AG04450 (cell line): ENCODE measurements around the gene CABP2. TPM values are rescaled to one million over a fixed set of nuclear protein-coding genes. Genes with fewer than 3 reads are reported as not detected.
"Not testable (repeated sequence)": the region's sequence is repeated elsewhere in the genome, so short reads cannot be mapped to it uniquely, and the experiment has no call there.

Experiments used
- CTCF ChIA-PET: fragments of 300-600, 350-600 bp; formaldehyde crosslinking; extraction: SDS; loops from one replicate; lab custom pipeline; 2022; ENCODE audit warnings: antibody characterized with exemption, inconsistent platforms; lab: Charles Lee
- POLR2A ChIA-PET: fragments of 350-600 bp; formaldehyde crosslinking; extraction: SDS; loops from one replicate; lab custom pipeline; 2021; ENCODE audit warnings: antibody characterized with exemption, inconsistent platforms; lab: Yijun Ruan, JAX
- DNase-seq: peaks from one replicate; pipeline ENCODE4 v3.0.0-alpha.2; 2011; ENCODE audit warnings: low read depth, low spot score
- H3K27ac ChIP-seq: one replicate; pipeline ENCODE4 v1.5.1; 2012; ENCODE audit warnings: low read depth, low read length, control low read depth
- H3K27me3 ChIP-seq: one replicate; pipeline ENCODE4 v1.6.0; 2012; ENCODE audit warnings: low read length; ENCODE audit not compliant: control insufficient read depth, insufficient read depth
- H3K4me3 ChIP-seq: 2 replicates; pipeline ENCODE4 v1.5.1; 2011; ENCODE audit warnings: mild to moderate bottlenecking, low read depth, low read length, control low read depth
- H3K9me3 ChIP-seq: 2 replicates; pipeline ENCODE4 v1.5.1; 2012; ENCODE audit warnings: low read length; ENCODE audit not compliant: control insufficient read depth, insufficient read depth
- CTCF ChIP-seq: IDR thresholded peaks from 2 replicates; pipeline ENCODE4 v1.5.1; 2011; ENCODE audit warnings: low read depth, low read length, control low read depth, inconsistent platforms
- polyA plus RNA-seq: library from polyadenylated mRNA; depleted of rRNA; stranded (reverse); fragments of >200 nt; gene quantifications from 2 replicates; pipeline ENCODE4 v1.2.3, GENCODE V29; 2011

The CABP2 gene
- polyA plus RNA-seq, 1 experiment, result not detected

GRCh38 chr11:67556244-67556643 lies 33.0 kb upstream of the CABP2 start:
- Histone ChIP-seq H3K4me3 (no peak overlapping the region), H3K27ac (no peak overlapping the region), H3K27me3 (peaks cover 5% of the 10 kb centered on the region), H3K9me3 (peaks cover 5% of the 10 kb centered on the region)
- CTCF ChIA-PET, result no interaction called here
- no peak for TF ChIP-seq CTCF
- DNase-seq, result no peak
- POLR2A ChIA-PET, result no interaction called here

- DNase-seq, H3K9me3 ChIP-seq, POLR2A ChIA-PET, CTCF ChIA-PET, H3K27me3 ChIP-seq, H3K4me3 ChIP-seq, H3K27ac ChIP-seq: not testable (repeated sequence)
Observed at GRCh38 chr11:67551697-67552096, 28.5 kb upstream of the CABP2 start.

DNA sequence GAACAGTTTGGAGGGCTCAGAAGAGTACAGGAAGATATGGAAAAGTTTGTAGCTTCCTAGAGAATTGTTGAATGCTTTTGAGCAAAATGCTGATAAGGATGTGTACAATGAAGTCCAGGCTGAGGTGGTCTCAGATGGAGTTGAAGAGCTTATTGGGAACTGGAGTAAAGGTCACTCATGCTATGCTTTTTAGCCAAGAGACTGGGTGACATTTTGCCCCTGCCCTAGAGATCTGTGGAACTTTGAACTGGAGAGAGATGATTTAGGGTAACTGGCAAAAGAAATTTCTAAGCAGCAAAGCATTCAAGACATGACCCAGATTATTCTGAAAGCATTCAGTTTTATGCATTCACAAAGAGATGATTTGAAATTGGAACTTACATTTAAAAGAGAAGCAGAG lies 27.9 kb upstream of the CABP2 start:
- POLR2A ChIA-PET, result no interaction called here
- H3K9me3 ChIP-seq, result peaks cover 5% of the 10 kb centered on the region; the same call in 1 of the 2 replicates
- CTCF ChIA-PET, result no interaction called here
- no peak for TF ChIP-seq CTCF
- no peak overlapping the region for H3K27ac ChIP-seq
- H3K27me3 ChIP-seq, result peaks cover 5% of the 10 kb centered on the region
- DNase-seq, result no peak
- H3K4me3 ChIP-seq, result no peak overlapping the region

GRCh38 chr11:67548555-67549110 lies 25.4 kb upstream of the CABP2 start:
- Histone ChIP-seq H3K9me3 (peaks cover 5% of the 10 kb centered on the region; the same call in 1 of the 2 replicates), H3K27me3 (peaks cover 5% of the 10 kb centered on the region), H3K27ac (no peak overlapping the region), H3K4me3 (no peak overlapping the region)
- ChIA-PET POLR2A (no interaction called here), CTCF (no interaction called here)
- no peak for TF ChIP-seq CTCF
- no peak for DNase-seq

DNA sequence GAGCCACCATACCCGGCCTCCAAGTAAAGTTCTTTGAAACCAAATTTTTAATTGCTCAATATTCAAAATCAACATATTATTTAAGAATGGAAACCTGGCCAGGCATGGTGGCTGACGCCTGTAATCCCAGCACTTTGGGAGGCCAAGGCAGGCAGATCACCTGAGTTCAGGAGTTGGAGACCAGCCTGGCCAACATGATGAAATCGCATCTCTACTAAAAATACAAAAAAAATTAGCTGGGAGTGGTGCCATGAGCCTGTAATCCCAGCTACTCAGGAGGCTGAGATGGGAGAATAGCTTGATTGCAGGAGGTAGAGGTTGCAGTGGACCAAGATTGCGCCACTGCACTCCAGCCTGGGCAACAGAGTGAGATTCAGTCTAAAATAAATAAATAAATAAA lies 24.9 kb upstream of the CABP2 start:
- H3K4me3 ChIP-seq, DNase-seq, H3K27me3 ChIP-seq, CTCF ChIA-PET, H3K27ac ChIP-seq, POLR2A ChIA-PET, H3K9me3 ChIP-seq: not testable (repeated sequence)

DNA sequence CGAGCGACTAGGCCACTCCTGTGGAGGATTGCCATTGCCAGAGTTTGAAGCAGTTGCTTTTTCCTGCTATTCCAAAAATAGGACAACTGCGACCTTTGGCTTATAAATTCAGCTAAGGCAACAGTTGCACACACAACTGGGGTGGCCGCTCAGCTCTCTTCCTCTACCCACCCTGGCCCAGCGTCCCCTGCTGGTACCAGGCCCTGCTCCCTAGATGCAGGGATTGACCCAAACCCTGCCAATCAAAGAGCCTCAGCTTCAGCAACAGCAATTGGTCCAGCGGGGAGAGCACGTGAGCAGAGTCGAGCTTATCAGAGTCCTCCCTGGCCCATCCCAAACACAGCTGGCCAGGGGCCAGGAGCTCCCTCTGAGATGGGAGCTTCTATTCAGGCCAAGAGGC lies 22.0 kb upstream of the CABP2 start:
- ChIA-PET POLR2A (no interaction called here), CTCF (interaction anchor here (0.6 to 1.1 kb wide), 2 partner anchors 14 to 27 kb away, joined by 3 to 5 read pairs; no protein-coding TSS in a partner anchor)
- Histone ChIP-seq H3K4me3 (no peak overlapping the region), H3K27ac (no peak overlapping the region), H3K27me3 (no peaks in the 10 kb centered on the region), H3K9me3 (no peaks in the 10 kb centered on the region)
- TF ChIP-seq CTCF, result no peak
- no peak for DNase-seq
